GM12801 (cell line): ENCODE results near the gene SLPI.

Experiments used
- CTCF ChIP-seq: IDR thresholded peaks from one replicate; pipeline ENCODE4 v1.5.1; 2011; ENCODE audit warnings: control low read depth; ENCODE audit not compliant: insufficient read length; ENCODE audit errors: extremely low read depth

SLPI gene

GRCh38 chr20:45288376-45288775 is 34.0 kb upstream of the SLPI start:
- no peak for TF ChIP-seq CTCF

GRCh38 chr20:45283551-45284057 is 29.2 kb upstream of the SLPI start:
- TF ChIP-seq CTCF = no peak

GRCh38 chr20:45282700-45283550 is 28.6 kb upstream of the SLPI start:
- TF ChIP-seq CTCF = no peak

- TF ChIP-seq CTCF = no peak
Measured at GRCh38 chr20:45279992-45280391, 25.6 kb upstream of the SLPI start.

- no peak for TF ChIP-seq CTCF
Measured at GRCh38 chr20:45275338-45275737, 21.0 kb upstream of the SLPI start.

GRCh38 chr20:45269754-45270270 is 15.4 kb upstream of the SLPI start:
- no peak for TF ChIP-seq CTCF

- TF ChIP-seq CTCF = no peak
Measured at GRCh38 chr20:45269056-45269455, 14.7 kb upstream of the SLPI start.
